COLO668 (cell line): ENCODE results near the gene SPRY4.
"Not testable (repeated sequence)": the region's sequence is repeated elsewhere in the genome, so short reads cannot be mapped to it uniquely, and the experiment has no call there.

Experiments
- DNase-seq: peaks from one replicate; lab custom pipeline; 2025; ENCODE audit not compliant: unreplicated experiment; lab: John Stamatoyannopoulos, UW

SPRY4 gene

DNA sequence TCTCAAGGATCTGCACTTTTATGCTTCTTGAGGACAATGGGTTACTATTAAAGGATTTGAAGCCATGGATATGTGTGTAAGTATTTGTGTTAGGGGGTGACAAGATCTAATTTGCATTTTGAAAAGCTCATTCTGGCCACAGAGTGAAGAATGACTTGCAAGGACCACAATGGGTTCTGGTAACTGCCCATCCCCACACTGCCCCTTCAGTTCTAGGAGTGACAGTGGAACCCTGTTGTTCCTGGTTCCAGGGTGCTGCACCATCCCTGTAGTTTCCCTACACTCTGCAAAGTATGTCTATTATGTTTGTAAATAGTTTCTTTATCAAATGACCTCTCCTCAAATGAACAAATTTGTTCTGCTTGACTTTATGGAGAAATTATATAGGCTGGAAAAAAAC is 9.7 kb upstream of the SPRY4 start:
- DNase-seq, result no peak

GRCh38 chr5:142333749-142334148 is 8.9 kb upstream of the SPRY4 start:
- not testable (repeated sequence) for DNase-seq

GRCh38 chr5:142330444-142330843 is 5.6 kb upstream of the SPRY4 start:
- DNase-seq, result no peak

- no peak for DNase-seq
These were observed 5.2 kb upstream of the SPRY4 start for GRCh38 chr5:142330026-142330425.

DNA sequence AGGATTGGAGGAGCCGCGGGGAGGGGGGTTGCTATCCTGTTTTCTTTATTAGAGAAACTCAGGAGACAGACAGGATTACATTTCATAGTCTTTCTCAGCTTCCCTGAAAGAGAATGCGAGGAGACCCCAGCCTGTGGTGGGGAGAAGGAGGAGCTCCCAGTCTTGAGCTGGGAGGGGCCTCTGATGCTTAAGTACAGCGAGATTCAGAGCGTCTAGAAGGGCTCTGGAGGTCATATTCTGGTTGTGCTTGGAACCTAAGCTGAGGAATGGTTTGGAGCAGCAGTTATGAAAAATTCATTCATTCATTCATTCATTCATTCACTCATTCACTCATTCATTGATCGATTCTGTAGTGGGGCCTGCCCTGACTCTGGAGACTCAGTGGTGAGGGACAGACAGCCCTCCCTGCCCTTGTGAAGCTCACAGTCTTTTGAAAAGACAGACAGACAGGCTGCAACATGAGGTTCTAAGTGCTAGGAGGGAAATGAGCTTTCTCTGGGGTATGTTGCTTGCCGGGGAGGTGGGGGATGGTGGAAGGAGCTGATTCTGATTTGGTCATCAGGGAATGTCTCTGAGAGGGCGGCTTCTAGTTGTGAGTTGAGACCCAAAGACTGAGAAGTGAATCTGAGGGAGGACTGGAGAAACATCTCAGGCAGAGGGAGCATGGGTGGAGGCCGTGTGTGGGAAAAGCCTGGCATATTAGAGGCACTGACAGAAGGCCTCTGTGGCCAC is 2.5 kb upstream of the SPRY4 start:
- DNase-seq, result no peak

DNA sequence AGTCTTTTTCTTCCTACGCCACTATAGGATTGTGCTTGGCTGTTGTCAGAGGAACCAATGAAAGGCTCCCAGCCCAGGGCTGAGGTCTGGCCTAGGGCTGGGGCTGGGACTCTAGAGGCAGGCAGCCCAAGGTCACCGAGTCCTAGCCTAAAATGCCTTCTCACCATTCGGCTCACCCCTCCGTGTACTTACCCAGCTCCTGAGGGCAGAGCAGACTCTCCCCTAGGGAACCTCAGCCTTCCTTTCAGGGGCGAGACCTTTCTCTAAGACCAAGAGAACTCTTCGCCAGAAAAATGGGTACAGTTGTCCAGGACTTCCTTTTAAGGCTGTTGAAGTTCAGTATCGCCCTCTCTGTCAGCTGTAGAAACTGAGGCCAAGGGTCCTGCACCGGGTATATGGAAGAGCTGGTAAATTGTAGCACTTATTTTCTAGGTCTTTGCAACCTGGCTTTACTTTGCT is 1.7 kb upstream of the SPRY4 start:
- DNase-seq, result no peak

DNA sequence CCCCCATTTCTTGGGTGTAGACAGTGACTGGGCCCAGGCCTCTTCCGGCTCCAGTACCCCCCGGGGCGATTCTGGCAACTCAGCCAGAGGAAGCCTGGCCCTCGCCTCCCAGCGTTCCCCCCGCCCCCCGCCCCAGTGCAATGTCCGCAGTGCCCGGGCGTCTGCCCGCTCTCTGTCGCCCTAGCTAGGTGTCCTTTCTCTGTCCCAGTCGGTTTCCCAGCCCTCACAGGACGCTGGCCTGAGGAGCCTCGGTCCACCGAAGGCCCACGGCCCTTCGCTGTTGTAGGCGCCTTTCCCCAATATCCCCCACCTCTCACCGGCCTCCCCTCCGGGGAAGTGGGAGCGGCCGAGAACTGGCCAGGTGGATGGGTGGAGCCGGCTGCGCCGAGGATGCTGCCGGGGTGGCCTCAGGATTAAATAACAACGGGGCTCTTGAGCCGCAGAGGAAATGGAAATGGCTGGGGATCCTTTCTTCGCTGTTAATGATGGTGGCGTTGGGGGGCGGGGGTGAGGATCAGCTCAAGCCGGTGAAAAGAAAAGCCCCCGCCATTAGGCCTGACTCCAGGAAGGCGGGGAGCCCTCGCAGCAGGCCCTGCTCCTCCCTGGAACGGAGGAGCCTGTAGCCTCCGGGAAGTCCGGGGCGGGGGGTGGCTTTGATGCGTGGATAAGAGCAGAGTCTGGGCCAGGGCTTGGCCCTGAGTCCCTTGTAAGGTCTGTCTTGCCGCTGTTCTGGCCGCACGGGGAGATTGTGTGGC is 1.1 kb upstream of the SPRY4 start:
- DNase-seq, result peak; percentile 87

DNA sequence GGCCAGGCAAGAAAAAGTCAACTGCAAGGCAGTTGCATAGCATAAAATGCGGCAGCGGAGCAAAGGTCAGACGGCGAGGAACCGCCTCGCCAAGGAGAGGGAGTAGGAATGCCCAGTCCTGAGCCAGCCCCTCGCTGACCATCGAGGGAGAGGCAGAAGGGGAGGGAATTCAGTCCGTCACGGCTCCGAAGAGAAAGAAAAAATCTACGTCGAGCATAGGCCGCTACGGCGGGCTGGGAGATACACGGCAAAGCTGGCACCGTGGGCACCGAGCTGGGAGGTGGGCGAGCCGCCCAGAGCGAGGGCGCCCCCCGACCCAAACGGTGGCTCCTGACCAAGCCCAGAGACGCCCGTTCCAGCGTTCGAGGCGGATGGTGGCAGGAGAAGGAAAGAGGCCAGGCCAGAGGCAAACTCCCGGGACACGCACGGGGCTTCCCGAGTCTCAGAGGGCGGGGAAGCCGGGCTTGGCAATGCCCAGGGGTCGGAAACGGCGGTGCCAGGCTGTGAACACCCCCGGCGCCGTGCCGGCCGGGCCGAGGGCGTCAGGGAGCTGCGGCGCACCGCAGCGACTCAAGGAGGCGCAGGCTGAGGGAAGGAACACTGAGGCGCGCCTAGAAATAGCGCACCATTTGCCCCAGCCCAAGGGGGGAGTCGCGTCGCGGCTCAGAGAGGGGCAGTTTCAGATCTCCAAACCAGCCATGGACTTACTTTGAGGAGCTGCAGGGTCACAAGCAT is 518 bp downstream of the SPRY4 start:
- peak; percentile 49 for DNase-seq

GRCh38 chr5:142323480-142324135 is 1.2 kb downstream of the SPRY4 start:
- no peak for DNase-seq

DNA sequence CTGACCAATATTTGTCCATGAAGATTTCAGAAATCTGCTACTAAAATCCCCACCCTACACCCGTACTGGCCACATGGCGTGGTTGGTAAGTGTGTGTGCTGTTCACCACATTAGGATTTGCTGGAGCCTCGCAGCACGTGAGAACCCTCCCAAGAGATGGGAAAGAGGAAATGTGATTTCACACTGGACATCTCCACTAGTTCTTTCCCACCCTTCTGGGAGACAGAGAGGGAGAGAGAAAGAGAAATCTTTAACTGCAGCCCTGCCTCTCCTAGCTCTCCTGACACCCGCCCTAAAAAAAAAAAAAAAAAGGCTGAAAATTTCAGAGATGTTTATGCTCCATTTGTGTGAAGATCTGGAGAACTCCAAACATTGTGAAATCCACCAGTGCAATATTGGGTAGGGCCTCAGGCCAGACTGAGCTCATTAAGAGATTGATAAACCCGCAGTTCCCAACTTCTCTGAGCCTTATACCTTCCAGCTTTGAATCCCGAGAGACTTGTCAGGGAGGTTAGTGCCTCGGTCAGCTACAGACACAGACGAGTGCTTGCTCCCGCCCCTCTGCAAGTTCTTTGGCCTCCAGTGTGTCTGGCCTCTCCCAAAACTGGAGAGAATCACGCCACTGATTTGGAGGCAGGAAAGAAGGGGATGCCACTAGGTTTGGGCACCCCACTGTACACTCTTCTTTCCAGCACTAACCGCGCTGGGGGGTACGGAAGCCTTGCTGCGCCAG is 1.9 kb downstream of the SPRY4 start:
- peak; percentile 17 for DNase-seq

GRCh38 chr5:142322403-142322746 is 2.4 kb downstream of the SPRY4 start:
- no peak for DNase-seq

GRCh38 chr5:142320851-142321560 is 3.8 kb downstream of the SPRY4 start:
- DNase-seq, result no peak

DNA sequence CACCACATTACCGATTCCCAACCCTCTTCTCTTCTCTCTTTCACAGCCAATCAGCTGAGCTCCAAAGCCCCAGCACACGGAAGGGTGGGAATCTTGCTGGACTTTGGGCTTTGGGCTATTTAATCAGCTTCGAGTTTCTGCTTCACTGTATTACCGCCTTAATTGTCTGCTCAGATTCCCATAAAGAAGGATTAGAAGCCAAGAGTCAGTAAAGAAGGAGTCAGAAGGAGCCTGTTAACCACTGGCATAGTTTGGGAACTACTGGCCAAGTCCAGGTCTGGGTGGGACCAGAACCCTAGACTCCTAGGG is 4.4 kb downstream of the SPRY4 start:
- no peak for DNase-seq

GRCh38 chr5:142319560-142320429 is 5.0 kb downstream of the SPRY4 start:
- DNase-seq, result no peak

DNA sequence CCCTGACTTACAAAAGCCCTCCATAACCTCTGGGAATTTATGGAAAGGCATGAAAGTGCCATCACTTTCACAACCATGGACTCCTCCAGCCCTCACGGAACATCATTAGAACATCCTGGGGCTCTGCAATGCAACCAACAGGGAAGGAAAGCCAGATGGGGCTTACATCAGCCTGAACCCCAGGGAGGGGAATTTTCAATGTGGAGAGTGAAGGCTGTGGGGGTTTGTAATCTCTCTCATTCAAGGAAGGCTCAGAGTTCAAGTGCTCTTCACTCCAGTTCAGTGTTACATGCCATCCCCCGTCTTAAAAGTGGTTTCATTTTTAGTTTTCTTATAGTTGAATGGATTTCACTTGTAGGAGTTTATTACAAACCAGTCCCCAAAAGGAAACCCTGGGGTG is 5.7 kb downstream of the SPRY4 start:
- DNase-seq, result no peak

DNA sequence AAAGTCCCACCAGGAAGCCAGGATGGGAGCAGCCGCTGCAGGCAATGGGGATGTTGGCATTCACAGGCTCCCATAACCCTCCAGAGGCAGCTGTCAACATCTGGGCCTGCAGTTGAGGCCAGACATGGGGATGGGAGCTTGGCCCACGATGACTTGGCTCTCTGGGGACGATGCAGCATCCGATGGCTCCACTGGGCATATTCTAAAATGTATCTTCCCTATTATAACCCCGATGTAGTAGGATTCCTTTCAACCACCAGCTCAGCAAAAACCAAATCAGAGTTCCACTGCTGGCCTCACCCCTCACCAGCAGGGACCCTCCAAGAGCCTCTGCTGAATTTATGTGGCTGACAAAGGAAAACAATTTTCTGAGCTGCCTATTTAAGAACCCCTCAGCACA is 7.1 kb downstream of the SPRY4 start:
- DNase-seq, result no peak

DNA sequence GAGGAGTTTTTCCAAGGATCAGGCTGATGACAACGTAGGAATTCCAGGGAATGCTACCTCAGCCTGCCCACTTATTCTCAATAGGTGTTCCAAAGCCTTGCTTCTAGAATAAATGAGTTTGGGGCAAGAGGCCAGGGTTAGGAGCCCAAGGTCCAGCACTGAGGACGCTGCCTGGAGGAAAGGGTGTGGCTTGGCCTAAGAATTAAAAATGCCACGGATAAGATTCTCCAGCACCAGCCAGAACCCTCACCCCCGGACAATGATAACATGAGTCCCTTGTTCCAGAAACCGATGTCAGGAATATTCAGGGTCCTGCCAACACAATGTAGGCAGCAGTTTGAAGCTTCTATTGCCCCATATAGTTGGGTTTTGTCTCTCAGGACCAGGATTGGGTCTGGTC is 7.6 kb downstream of the SPRY4 start:
- DNase-seq, result no peak

DNA sequence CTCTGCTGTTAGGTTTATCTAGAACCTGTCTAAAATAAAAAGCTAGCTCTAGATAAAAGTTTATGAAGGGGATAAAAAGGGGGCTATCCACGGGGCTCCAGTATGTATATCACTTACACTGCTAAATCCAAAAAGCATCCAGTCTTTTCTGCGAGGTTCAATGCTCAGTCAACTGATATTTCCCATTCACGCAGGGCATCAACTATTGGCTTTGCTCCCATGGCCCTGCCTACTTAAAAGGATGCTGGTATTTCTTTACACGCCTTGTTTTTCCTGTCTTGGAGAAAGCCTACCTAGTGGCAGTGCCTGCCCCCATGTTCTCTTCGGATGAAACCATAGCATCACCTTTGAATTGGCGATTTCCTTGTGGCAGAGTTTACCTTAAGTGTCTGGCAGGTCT is 8.1 kb downstream of the SPRY4 start:
- DNase-seq, result no peak

GRCh38 chr5:142316051-142316450 is 8.8 kb downstream of the SPRY4 start:
- DNase-seq, result peak; percentile 2
